Esophagus (tissue), 2 donors: Measurements from ENCODE around the gene BDH1. TPM values are rescaled to one million over a fixed set of nuclear protein-coding genes. Genes with fewer than 3 reads are reported as not detected.
"Not testable (repeated sequence)": the region's sequence is repeated elsewhere in the genome, so short reads cannot be mapped to it uniquely, and the experiment has no call there.

Source experiments
- H3K27ac ChIP-seq, 2 donors: one replicate each; pipeline ENCODE4 v1.5.1; 2013; ENCODE audit warnings: low read depth in 2 of 2, mild to moderate bottlenecking in 2 of 2, inconsistent platforms in 1 of 2, low read length in 1 of 2, moderate library complexity in 1 of 2
- H3K27me3 ChIP-seq, 2 donors: one replicate each; pipeline ENCODE4 v1.6.1; 2013; ENCODE audit warnings: low read length in 2 of 2, control low read depth in 1 of 2, mild to moderate bottlenecking in 1 of 2; ENCODE audit not compliant: insufficient read depth in 2 of 2, control insufficient read depth in 1 of 2
- H3K36me3 ChIP-seq, 2 donors: one replicate each; pipeline ENCODE4 v1.6.1; 2013; ENCODE audit warnings: low read length in 1 of 2; ENCODE audit not compliant: control insufficient read depth in 2 of 2, insufficient read depth in 2 of 2
- H3K4me1 ChIP-seq, 2 donors: one replicate each; pipeline ENCODE4 v1.6.1; 2013; ENCODE audit warnings: low read length in 1 of 2; ENCODE audit not compliant: control insufficient read depth in 2 of 2, insufficient read depth in 2 of 2
- H3K4me3 ChIP-seq, 2 donors: one replicate each; pipeline ENCODE4 v1.5.1; 2013; ENCODE audit warnings: low read length in 2 of 2, mild to moderate bottlenecking in 2 of 2, low read depth in 1 of 2, moderate library complexity in 1 of 2
- H3K9me3 ChIP-seq, 2 donors: one replicate each; pipeline ENCODE4 v1.6.1; 2013; ENCODE audit warnings: mild to moderate bottlenecking in 2 of 2, low read depth in 1 of 2, low read length in 1 of 2, moderate library complexity in 1 of 2; ENCODE audit not compliant: control insufficient read depth in 2 of 2, insufficient read depth in 1 of 2
- WGBS, 2 donors: extraction: QIAGEN DNeasy Blood & Tissue Kit; methylation state at CpG; one replicate each; pipeline ENCODE4 v1.1.7; 2013; 5-methylcytosine and 5-hydroxymethylcytosine counted together
- polyA plus RNA-seq, 2 donors: library from polyadenylated mRNA; stranded (reverse); fragments of 200-250 nt; gene quantifications; one replicate each; pipeline ENCODE4 v1.2.3, GENCODE V29; 2013
- donor health status: healthy with polysubstance abuse.
- donor health status: Bipolar disorder and iron deficiency.

BDH1 gene
- polyA plus RNA-seq, 2 donors: 49.5 to 59.9 TPM

DNA sequence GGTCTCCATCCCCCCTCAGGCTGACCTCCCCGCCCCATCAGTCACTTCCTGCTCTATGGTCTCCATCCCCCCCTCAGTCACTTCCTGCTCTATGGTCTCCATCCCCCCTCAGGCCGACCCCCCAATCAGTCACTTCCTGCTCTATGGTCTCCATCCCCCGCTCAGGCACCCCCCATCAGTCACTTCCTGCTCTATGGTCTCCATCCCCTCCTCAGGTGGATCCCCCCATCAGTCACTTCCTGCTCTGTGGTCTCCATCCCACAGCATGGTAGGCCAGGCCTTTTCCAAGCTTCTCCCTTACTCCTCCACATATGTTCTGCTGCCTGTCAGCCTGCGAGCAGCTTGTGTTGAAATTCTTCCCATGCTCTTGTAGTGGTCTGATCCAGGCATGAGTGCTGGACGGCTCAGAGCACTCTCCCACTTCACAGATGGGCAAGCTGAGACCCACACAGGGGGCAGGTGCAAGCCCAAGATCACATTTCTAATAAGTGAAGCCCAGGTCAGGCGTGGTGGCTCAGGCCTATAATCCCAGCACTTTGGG is 36.8 kb downstream of the BDH1 start:
- no peak overlapping the region for H3K4me3 ChIP-seq
- H3K9me3 ChIP-seq: no peaks in the 10 kb centered on the region
- no peaks in the 10 kb centered on the region for H3K27me3 ChIP-seq
- 85 to 88% methylated on average over 6 of the region's 6 CpGs for WGBS, 2 donors
- peaks cover 3 to 42% of the 10 kb centered on the region in 2 donors for H3K4me1 ChIP-seq
- H3K27ac ChIP-seq: peak overlapping the region in 1 of 2 donors; percentile 43
- H3K36me3 ChIP-seq: peaks cover 0 to 8% of the 10 kb centered on the region in 2 donors

- H3K27ac ChIP-seq, H3K27me3 ChIP-seq, H3K36me3 ChIP-seq, H3K9me3 ChIP-seq, H3K4me3 ChIP-seq: not testable (repeated sequence)
- peaks cover 3 to 38% of the 10 kb centered on the region in 2 donors for H3K4me1 ChIP-seq
- whole genome bisulfite sequencing, 2 donors: 65 to 67% methylated on average over 10 of the region's 10 CpGs
Observed at GRCh38 chr3:197517922-197518683, 37.7 kb downstream of the BDH1 start.

- WGBS, 2 donors: 51 to 53% methylated on average over 12 of the region's 12 CpGs
- Histone ChIP-seq H3K36me3 (peaks cover 0 to 14% of the 10 kb centered on the region in 2 donors), H3K27ac (peak overlapping the region; percentile 71 to 88), H3K4me1 (peaks cover 3 to 35% of the 10 kb centered on the region in 2 donors)
- not testable (repeated sequence) for H3K27me3 ChIP-seq, H3K4me3 ChIP-seq, H3K9me3 ChIP-seq
Observed at GRCh38 chr3:197516890-197517606, 38.7 kb downstream of the BDH1 start.

- Histone ChIP-seq H3K36me3 (peaks cover 0 to 19% of the 10 kb centered on the region in 2 donors), H3K27me3 (no peaks in the 10 kb centered on the region), H3K4me3 (no peak overlapping the region), H3K9me3 (no peaks in the 10 kb centered on the region), H3K27ac (peak overlapping the region; percentile 71 to 88), H3K4me1 (peaks cover 3 to 30% of the 10 kb centered on the region in 2 donors)
- 45 to 60% methylated on average over 6 of the region's 6 CpGs for WGBS, 2 donors
Observed at GRCh38 chr3:197516517-197516889, 39.3 kb downstream of the BDH1 start.

DNA sequence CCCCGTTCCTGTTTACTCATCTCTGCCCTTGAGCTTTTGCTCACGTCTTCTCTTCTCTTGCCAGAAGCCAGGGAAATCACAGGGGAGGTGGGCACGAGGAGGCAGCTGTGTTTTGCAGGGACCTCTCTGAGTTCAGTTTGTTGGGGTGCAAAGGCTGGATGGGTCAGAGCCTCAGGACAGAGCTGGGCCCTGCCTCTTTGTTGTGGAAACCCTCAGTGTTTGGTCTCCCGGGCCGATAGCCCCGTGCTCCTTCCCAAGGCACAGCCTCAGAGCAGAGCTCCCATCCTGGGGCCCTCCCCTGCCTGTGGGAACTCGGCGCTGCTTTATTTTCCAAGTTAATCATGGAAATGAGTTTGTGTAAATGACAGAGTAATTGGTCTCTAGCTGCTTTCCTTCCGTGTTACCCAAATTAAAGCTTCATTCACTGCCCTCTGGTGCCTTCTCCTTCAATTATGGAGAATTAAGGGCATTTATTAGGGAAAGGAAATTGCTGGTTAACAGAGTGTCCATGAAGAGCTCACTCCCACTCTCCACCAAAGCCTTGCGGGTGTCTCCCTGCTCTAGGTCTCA is 40.9 kb downstream of the BDH1 start:
- no peaks in the 10 kb centered on the region for H3K27me3 ChIP-seq
- H3K9me3 ChIP-seq: no peaks in the 10 kb centered on the region
- WGBS, 2 donors: 59 to 80% methylated on average over 10 of the region's 10 CpGs
- H3K36me3 ChIP-seq: peaks cover 0 to 21% of the 10 kb centered on the region in 2 donors
- H3K4me3 ChIP-seq: no peak overlapping the region
- H3K27ac ChIP-seq: peak overlapping the region; percentile 53 to 73
- H3K4me1 ChIP-seq: peaks cover 0 to 29% of the 10 kb centered on the region in 2 donors

GRCh38 chr3:197513953-197514785 is 41.6 kb downstream of the BDH1 start:
- H3K4me1 ChIP-seq: peaks cover 0 to 32% of the 10 kb centered on the region in 2 donors
- no peaks in the 10 kb centered on the region for H3K27me3 ChIP-seq
- H3K36me3 ChIP-seq: peaks cover 0 to 19% of the 10 kb centered on the region in 2 donors
- no peaks in the 10 kb centered on the region for H3K9me3 ChIP-seq
- WGBS, 2 donors: 58 to 72% methylated on average over 18 of the region's 18 CpGs
- peak overlapping the region; percentile 53 to 73 for H3K27ac ChIP-seq
- H3K4me3 ChIP-seq: no peak overlapping the region

GRCh38 chr3:197512691-197513571 is 42.8 kb downstream of the BDH1 start:
- WGBS, 2 donors: 66 to 68% methylated on average over 19 of the region's 19 CpGs
- Histone ChIP-seq H3K36me3 (peaks cover 0 to 19% of the 10 kb centered on the region in 2 donors), H3K27ac (peak overlapping the region; percentile 8 to 63), H3K27me3 (no peaks in the 10 kb centered on the region), H3K4me1 (peaks cover 0 to 34% of the 10 kb centered on the region in 2 donors), H3K9me3 (no peaks in the 10 kb centered on the region), H3K4me3 (no peak overlapping the region)

DNA sequence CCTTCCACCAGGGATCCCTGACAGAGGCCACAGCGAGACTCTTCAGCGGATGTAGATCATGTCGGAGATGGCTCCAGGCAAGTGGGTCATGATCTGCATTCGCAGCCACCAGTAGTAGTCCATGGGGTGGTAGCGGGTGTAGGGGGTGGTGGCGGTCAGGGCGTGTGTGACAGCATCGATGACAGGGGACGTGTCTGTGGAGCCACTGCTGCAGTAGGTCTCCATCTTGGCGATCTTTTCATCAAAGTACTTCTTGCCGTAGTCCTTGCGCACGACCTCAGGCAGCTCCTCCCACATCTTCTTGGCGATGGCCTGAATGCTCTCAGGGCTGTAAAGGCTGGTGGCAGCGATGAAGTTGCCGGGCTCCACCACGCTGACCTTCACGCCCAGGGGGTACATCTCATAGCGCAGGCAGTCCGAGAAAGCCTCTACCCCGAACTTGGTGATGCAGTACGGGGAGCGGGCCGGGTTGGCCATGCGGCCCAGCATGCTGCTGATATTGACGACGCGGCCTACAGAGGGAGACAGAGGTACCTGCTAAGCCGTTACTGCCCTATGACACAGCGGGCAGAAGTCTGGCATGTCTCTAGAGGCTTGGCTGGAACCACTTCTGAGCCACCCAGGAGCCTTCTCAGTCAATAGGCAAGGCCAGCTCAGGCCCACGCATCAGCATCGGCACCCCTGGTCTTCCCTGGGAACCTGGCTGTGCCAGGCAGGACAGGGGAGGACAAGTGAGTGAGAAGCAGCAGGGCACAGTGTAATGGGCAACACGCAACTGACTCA is 43.7 kb downstream of the BDH1 start:
- Histone ChIP-seq H3K4me1 (peaks cover 0 to 34% of the 10 kb centered on the region in 2 donors), H3K4me3 (no peak overlapping the region), H3K36me3 (peaks cover 0 to 19% of the 10 kb centered on the region in 2 donors), H3K27ac (peak overlapping the region in 1 of 2 donors; percentile 63), H3K27me3 (no peaks in the 10 kb centered on the region), H3K9me3 (no peaks in the 10 kb centered on the region)
- WGBS, 2 donors: 94 to 97% methylated on average over 33 of the region's 33 CpGs
